GM20431 (cell line): Measurements from ENCODE around the gene SPIB.

Source experiments
- in situ Hi-C: fragments of 300-500 bp; cut with MseI, MboI; formaldehyde crosslinking; loops from one replicate; pipeline ENCODE4 v1.15.0; 2020; ENCODE audit warnings: low sequenced_read_pairs; ENCODE audit not compliant: unreplicated experiment

SPIB gene

DNA sequence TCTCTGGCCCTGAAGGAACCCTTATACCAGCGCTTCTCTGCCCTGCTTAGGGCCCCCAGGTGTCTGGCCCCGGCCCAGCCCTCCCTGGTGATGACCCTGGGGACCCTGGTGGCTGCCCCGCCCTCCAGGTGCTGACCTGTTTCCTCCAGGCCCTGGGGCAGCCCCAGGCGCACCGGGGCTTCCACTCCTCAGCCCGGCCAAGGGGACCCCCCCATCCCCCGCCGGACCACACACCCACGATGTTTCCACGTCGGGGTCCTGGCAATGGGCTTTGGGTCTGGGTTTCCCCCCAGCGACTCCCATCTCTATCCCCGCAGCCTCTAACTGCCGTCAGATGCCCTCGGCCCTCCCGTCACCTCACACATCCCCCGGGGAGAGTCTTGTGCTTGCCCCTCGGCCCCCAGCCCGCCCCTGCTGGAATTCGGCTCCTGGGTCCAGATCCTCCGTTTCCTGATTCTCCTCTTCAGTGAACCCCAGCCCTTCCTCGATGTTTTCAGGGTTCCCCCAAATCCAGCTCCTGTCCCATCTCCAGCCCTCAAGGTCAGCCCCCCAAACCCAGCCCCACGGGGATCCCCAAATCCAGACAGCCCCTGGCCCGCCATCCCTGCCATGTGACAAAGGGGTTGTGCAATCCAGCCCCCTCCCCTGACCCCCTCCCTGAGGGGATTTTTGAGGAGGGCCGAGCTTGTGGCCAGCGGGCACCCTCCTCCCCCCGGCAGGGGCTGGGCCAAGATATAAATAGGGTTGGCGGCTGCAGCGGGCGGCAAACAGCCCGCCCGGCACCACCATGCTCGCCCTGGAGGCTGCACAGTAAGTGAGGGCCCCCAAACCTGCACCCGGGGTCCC lies at the start of gene SPIB:
SPIB (plus strand) TSS at position 763 of the 846 bp plus-strand sequence; CDS start at position 788, 25 bp downstream.
- in situ Hi-C loops, result no loop called here

DNA sequence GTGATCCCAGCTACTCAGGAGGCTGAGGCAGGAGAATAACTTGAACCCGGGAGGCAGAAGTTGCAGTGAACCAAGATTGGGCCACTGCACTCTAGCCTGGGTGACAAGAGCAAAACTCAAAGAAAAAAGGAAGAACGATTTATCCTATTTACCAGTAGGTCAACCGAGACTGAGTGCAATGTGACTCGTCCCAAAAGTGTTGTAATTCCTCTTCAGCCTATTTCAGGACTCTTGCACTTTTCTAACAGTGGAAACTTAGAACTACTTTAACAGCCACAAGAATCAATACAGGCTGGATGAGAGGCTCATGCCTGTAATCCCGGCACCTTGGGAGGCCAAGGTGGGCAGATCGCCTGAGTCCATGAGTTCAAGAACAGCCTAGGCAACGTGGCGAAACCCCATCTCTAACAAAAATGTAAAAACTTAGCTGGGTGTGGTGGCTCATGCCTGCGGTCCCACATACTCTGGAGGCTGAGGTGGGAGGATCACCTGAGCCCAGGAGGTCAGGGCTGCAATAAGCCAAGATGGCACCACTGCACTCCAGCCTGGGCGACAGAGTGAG lies 46.7 kb upstream of the SPIB start:
- in situ Hi-C loops, result loop anchor here (10.0 to 25.0 kb wide), 2 partner anchors 93 to 415 kb away; partner anchors contain the start of gene ACP4

DNA sequence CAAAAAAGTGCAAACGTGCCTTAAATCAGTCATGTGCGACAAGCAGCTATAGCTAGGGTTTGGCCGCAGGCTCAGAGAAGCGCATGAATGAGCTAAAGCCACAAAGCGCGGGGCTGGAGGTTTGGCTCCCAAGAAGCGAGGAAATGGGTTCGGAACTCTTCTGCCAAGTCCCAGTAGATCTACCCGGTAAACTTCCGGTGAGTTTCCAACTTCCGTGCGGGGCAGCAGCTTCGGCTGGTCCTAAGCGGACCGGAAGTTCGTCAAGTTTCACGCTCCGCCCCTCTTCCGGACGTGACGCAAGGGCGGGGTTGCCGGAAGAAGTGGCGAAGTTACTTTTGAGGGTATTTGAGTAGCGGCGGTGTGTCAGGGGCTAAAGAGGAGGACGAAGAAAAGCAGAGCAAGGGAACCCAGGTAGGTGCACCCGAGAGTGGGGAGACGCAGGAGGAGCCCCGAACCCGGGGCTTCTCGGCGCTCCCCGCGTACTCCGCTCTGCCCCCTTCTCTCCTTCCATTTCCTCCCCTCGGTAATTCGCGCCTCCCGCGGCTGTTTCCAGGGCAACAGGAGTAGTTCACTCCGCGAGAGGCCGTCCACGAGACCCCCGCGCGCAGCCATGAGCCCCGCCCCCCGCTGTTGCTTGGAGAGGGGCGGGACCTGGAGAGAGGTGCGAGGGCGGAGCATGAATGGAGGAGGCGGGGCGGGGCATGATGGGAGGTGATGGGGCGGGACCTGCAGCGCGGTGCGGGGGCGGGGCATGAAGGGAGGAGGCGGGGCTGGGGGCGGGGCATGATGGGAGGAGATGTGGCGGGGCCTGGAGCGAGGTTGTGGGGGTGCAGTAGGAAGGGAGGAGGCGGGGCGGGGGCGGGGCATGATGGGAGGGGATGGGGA lies 42.3 kb upstream of the SPIB start, which contains the start of gene NR1H2:
NR1H2 (plus strand) TSS at position 292 of the 885 bp plus-strand sequence. CDS start 1,149 bp downstream, outside the sequence.
- in situ Hi-C loops, result loop anchor here (10.0 kb wide), 1 partner anchor 88 kb away; no protein-coding TSS in a partner anchor

DNA sequence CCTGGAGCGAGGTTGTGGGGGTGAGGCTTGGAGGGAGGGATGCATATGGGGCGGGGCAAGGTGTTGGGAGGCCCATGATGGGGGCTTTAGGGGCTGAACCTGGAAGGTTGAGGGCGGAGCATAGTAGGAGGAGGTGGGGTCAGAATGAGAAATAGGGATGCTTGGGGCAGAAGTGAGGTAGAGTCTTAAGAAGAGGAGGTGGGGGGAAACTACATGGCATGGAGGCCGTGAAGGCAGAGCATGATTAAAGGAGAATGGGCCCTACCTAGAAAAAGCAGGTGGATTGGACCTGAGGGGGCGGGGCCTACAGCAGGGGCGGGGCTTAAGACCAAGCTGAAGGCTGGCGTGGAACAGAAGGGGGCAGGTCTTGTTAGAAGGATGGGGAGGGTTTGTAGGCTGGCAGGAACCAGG lies 41.7 kb upstream of the SPIB start:
- in situ Hi-C loops, result loop anchor here (10.0 kb wide), 1 partner anchor 88 kb away; no protein-coding TSS in a partner anchor

DNA sequence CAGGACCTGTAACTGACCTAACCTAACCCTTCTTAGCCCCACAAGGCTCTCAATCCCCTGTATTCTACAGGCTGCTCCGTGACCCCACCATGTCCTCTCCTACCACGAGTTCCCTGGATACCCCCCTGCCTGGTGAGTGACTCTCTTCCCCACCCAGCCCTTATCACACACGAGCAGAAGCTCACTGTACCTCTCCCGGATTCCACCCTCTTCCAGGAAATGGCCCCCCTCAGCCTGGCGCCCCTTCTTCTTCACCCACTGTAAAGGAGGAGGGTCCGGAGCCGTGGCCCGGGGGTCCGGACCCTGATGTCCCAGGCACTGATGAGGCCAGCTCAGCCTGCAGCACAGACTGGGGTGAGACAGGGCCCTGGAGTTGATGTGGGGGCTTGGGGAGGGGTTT lies 41.2 kb upstream of the SPIB start:
- in situ Hi-C loops, result loop anchor here (10.0 kb wide), 1 partner anchor 87 kb away; no protein-coding TSS in a partner anchor

DNA sequence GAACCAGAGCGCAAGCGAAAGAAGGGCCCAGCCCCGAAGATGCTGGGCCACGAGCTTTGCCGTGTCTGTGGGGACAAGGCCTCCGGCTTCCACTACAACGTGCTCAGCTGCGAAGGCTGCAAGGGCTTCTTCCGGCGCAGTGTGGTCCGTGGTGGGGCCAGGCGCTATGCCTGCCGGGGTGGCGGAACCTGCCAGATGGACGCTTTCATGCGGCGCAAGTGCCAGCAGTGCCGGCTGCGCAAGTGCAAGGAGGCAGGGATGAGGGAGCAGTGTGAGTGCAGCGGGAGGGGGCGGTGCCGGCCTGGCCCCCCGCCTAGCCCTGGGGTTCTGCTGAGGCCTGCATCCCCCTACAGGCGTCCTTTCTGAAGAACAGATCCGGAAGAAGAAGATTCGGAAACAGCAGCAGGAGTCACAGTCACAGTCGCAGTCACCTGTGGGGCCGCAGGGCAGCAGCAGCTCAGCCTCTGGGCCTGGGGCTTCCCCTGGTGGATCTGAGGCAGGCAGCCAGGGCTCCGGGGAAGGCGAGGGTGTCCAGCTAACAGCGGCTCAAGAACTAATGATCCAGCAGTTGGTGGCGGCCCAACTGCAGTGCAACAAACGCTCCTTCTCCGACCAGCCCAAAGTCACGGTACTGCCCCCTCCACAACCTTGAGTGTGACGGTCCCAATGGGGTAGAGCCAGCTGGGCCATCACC lies 40.4 kb upstream of the SPIB start:
- in situ Hi-C loops, result loop anchor here (10.0 kb wide), 1 partner anchor 86 kb away; no protein-coding TSS in a partner anchor

DNA sequence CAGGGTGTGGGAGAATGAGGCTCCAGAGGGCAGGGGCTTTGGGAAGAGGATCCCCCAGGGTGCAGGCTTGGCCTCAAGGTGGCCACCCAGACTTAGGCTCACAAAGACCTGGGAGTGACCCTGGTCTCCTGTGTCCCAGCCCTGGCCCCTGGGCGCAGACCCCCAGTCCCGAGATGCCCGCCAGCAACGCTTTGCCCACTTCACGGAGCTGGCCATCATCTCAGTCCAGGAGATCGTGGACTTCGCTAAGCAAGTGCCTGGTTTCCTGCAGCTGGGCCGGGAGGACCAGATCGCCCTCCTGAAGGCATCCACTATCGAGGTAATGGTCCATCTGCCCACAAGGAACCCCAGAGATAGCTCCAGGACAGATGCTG lies 39.9 kb upstream of the SPIB start:
- in situ Hi-C loops, result loop anchor here (10.0 kb wide), 1 partner anchor 86 kb away; no protein-coding TSS in a partner anchor

DNA sequence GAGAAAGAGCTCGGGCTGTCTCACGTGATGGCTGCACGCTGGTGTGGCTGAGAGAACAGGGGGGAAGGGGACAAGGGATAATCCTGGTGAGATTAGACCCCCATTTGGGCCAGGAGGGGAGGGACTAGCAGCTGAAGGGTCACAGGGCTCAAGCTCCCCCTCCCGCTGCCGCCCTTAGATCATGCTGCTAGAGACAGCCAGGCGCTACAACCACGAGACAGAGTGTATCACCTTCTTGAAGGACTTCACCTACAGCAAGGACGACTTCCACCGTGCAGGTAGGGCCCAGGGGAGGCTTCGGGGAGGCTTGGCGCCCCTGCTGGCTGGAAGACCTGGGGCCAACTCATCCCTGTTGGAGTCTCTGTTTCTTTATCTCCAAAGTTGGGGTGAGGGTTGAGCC lies 39.1 kb upstream of the SPIB start:
- in situ Hi-C loops, result loop anchor here (10.0 kb wide), 1 partner anchor 85 kb away; no protein-coding TSS in a partner anchor

DNA sequence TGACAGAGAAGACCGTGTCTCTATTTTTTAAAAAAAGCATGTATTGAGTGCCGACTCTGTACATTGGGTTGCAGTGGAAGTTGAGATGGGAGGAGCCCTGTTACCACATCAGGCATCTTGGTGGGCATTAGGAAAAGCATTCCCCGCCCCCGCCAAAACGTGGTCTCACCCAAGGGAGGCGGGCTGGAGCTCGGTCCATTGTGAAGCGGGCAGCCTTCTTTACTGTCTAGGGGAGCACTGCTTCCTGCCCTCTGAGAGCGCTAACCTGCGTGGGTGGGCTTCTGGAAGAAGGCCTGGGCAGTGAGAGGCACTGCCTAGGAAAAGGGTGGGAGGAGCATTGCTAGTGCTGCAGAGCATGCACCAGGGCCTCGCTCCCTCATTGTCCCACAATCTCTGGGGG lies 38.6 kb upstream of the SPIB start:
- in situ Hi-C loops, result no loop called here

DNA sequence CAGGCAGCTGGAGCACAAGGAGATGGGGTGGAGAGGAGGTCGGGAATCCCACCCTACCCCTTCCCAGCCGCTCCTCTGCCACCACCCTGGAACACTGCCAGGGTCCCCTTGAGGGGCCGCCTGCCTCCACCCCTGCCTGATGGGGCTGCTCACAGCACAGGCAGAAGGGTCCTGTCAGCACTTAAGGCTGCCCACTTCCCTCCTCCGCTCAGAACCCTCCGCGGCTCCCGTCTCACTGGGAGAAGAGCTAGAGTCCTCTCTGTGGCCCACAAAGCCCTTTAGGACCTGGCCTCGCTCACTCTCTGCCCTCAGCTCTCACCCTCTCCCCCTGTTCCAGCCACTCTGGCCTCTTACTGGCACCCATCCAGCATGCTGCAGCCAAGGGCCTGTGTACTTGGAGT lies 38.0 kb upstream of the SPIB start:
- in situ Hi-C loops, result no loop called here

DNA sequence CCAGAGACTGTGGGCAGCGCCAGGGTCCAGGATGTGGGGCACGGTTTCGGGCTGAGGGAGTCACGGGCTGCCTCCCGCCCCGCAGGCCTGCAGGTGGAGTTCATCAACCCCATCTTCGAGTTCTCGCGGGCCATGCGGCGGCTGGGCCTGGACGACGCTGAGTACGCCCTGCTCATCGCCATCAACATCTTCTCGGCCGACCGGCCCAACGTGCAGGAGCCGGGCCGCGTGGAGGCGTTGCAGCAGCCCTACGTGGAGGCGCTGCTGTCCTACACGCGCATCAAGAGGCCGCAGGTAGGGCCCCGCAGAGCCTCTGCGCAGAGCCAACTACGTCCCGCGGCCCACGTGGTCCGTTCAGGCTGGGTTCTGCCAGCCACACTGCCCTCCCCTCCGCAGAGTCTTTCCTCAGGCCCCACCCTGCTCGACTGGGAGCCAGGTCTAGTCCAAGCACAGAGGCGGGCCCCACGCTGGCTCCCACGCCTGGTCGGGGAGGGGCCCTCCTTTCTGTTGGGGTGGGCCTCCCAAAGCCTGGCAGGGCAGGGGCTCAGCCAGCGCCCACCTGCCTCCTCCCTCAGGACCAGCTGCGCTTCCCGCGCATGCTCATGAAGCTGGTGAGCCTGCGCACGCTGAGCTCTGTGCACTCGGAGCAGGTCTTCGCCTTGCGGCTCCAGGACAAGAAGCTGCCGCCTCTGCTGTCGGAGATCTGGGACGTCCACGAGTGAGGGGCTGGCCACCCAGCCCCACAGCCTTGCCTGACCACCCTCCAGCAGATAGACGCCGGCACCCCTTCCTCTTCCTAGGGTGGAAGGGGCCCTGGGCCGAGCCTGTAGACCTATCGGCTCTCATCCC lies 36.6 kb upstream of the SPIB start:
- in situ Hi-C loops, result no loop called here

DNA sequence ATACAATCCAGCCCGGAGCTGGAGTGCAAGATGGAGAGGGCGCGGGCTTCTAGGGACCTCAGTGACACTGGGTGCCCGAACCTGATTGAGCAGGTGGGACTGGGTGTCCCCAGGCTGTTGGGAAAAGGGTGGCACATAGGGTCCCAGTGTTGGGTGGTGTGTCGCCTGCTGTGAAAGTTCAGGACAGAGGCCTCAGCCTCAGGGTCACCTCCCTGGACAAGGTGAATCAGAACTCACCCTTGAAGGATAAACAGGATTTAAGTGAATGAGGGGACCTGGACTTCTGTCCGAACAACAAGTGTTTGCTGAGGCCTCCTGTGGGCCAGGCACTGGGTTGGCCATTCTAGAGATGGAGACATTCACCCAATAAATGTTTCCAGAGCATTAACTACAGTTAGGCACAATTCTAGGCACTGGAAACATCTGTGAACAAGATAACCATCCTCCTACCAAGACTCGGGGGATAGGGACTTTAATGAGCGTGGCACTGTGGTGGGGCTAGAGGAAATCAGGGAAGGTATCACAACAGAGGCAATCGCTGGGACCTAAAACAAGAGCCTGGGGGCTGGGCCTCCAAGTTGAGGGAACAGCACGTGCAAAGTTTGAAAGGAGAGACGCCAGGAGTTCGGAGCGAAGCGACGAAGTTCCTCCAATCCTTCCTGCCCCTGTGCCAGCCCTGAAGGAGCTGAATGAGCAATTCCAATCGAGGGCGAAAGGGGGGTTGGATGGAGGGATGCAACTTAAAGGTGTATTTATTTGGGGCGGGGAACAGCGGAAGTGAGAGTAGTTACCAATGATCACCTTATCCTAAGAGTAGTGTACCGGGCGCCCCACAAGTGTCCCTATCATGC lies 35.5 kb upstream of the SPIB start:
- in situ Hi-C loops, result no loop called here

DNA sequence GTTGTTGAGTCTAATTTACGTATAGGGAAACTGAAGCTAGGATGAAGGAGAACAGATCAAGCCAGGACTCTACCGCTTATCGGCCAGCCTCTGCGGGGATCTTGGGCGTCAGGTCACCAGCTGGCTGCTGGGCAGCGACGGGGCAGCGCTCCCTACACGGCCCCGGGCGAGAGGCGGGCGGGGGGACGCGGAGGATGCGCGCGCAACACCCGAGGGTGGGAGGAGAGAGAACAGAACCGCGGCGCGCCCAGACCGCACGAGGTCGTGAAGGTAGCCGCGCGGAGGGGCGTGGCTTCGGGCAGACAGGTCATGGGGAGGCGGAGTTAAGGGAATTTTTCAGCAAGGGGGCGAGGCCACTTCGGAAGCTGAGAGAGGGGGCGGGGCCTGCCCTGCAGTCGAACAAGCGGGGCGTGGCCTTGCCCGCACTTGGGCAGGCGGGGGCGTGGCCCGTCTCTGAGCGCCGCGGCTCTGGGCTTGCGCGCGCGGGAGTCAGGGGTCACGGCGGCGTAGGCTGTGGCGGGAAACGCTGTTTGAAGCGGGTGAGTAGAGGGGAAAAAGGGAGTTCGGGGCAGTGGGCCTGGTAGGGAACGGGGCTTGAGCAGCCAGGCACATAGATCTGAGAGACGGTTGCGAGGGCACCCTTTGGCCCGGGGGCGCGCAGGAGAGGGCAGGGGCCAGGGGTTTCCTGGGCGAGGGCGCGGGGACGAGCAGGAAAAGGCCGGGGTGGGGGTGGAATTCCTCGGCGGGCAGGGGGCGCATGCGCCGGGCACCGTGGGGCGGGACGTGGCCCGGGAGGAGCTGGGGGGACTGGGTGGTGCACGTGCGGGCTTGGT lies 34.7 kb upstream of the SPIB start, which contains the start of gene POLD1:
POLD1 (plus strand) TSS at position 496 of the 833 bp plus-strand sequence. CDS start 14,505 bp downstream, outside the sequence.
- in situ Hi-C loops, result no loop called here

DNA sequence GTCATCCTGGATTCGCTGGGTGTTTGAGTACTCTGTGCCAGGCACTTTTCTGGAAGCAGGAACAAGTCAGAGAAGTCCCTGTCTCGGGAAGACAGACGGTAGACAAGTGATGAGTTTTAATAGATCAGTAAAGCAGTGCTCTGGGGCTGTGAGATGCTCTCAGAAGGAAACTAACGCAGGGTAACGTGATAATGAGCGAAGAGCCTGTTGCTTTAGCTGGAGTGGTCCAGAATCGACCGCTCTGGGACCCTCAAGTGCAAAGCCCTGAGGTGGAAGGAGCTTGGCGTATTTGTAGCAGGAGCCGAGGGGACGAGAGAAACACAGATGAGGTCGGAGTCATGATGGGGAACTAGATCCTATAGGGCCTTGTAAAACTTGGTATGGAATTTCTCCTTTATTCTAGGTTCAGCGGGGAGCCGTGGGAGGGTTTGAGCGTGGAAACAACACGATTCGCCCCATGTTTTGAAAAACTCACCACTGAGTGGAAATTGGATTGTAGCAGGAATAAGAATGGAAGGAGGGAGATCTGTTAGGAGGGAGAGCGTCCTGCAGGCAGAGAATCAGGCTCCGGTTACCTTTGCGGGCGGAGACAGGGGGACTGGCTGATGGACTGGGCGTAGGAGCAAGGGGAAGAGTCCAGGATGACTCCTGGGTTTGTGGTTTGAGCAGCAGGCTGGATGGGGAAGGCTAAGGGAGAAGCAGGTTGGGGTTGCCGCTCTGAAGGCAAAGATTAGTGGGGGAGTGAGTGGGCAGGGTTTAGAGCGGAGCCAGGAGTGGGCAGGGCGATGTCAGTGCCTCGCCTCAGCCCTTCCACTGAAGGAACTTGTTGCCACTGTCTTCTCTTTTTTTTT lies 33.8 kb upstream of the SPIB start:
- in situ Hi-C loops, result no loop called here

DNA sequence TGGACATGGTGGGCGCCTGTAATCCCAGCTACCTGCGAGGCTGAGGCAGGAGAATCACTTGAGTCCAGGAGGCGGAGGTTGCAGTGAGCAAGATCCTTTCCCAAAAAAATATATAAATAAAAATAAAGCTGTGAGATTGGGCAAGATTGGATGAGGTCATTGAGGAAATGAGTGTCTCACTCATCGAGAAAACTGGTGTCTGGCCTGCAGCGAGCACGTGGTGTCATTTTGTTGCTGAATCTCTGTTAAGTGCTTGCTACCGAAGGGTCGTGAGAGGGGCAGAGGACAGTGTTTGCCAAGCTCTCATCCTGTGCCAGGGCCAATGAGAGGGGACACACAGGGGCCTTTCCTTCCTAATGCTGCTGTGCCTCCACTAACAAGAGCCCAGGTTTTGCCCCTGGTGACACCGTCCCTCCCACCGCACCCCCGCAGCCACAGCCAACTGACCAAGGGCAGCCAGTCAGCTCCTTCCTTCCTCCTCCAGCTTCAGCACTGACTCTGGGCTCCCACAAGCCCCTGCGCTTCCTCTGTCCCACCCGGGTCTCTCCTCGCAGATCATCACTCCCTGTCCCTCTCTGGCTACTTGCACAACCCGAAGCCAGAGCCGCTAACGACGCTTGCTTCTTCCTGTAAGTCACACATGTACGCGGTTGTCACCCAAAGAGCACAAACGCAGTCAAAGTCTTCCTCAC lies 31.4 kb upstream of the SPIB start:
- in situ Hi-C loops, result no loop called here
